ENCODE results near the gene GRIN2A. TPM values are rescaled to one million over a fixed set of nuclear protein-coding genes. Genes with fewer than 3 reads are reported as not detected.

GRIN2A gene
- total and polyA plus RNA-seq, 2 donors (not counting 1 experiment from before 2014, with no cell fraction given) = 0.44 TPM; not detected in 1

DNA sequence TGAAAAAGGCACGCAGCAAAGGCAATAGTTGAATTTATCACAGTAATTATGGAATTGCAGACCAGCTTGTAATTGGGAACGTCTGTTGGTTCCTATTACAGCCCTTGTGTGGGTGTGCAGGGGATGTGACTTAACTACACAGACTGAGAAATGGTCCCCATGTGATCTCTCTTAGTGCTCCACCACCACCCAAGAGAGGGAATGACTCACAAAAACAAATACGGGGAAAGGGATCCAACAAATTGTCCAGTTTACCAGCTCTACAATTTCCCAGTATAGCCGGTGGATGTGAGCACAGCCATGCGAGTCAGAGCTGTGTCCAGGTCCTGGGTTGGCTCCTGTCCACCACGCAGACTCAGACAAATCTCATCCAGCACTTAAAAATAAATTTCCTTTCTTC is 337.9 kb downstream of the GRIN2A start:
- Mint-ChIP-seq H3K27ac (no peak overlapping the region), H3K4me1 (no peaks in the 10 kb centered on the region), H3K4me3 (no peak overlapping the region), H3K27me3 (no peaks in the 10 kb centered on the region), H3K9me3 (ENCODE audit: insufficient read depth) (no peaks in the 10 kb centered on the region)
- H4K20me1 ChIP-seq (ENCODE audit: control insufficient read depth, insufficient read depth, low read length, poor library complexity, severe bottlenecking) = no peaks in the 10 kb centered on the region
- no peaks in the 10 kb centered on the region for H3K9me3 ChIP-seq (ENCODE audit: control extremely low read depth in 1 of 3, control insufficient read depth in 2 of 3, insufficient read depth in 1 of 3, low read length in 2 of 3)
- ATAC-seq (ENCODE audit: low read depth) = no peak
- POLR2A ChIA-PET = no interaction called here
- no peak overlapping the region for H2AFZ ChIP-seq (ENCODE audit: insufficient read depth, low read depth, low read length, poor library complexity, severe bottlenecking)
- no peaks in the 10 kb centered on the region for H3K36me3 ChIP-seq (replicated peaks in 1 of 2; ENCODE audit: control extremely low read depth in 1 of 2, control insufficient read depth in 1 of 2, extremely low read depth in 1 of 2, insufficient read depth in 2 of 2, low read length in 1 of 2)
- H3K79me2 ChIP-seq (ENCODE audit: control insufficient read depth, insufficient read depth, low read length) = no peaks in the 10 kb centered on the region
- 89% methylated on average over 4 of the region's 6 CpGs for WGBS (ENCODE audit: insufficient coverage)
- TF ChIP-seq EZH2 (IDR thresholded peaks at IDR 0.05; ENCODE audit: borderline replicate concordance, insufficient read depth, low read depth, low read length, poor library complexity, severe bottlenecking) (no peak), CTCF (IDR thresholded peaks at IDR 0.05) (no peak)
- CTCF ChIA-PET = no interaction called here
- H3K4me2 ChIP-seq (replicated peaks; ENCODE audit: low read depth, low read length, poor library complexity, severe bottlenecking) = no peak overlapping the region
- H3K9ac ChIP-seq (ENCODE audit: low read length) = no peak overlapping the region
- H3K27me3 ChIP-seq (replicated peaks in 1 of 4; ENCODE audit: control extremely low read depth in 1 of 4, control insufficient read depth in 3 of 4, insufficient read depth in 4 of 4, low read length in 3 of 4) = no peaks in the 10 kb centered on the region
- H3K4me3 ChIP-seq (ENCODE audit: control extremely low read depth in 1 of 5, extremely low read depth in 1 of 5, insufficient read depth in 1 of 5, low read depth in 2 of 5, low read length in 4 of 5) = no peak overlapping the region
- H3K4me1 ChIP-seq (ENCODE audit: control insufficient read depth in 2 of 2, insufficient read depth in 2 of 2, low read length in 2 of 2) = no peaks in the 10 kb centered on the region
- intact Hi-C loops (cut with micrococcal nuclease) = no loop called here
- DNase-seq = no peak
- H3K27ac ChIP-seq (ENCODE audit: low read length in 2 of 2) = no peak overlapping the region

GRCh38 chr16:9843424-9844018 is 338.7 kb downstream of the GRIN2A start:
- ChIA-PET POLR2A (no interaction called here), CTCF (no interaction called here)
- Mint-ChIP-seq H3K4me3 (no peak overlapping the region), H3K27me3 (no peaks in the 10 kb centered on the region), H3K9me3 (ENCODE audit: insufficient read depth) (no peaks in the 10 kb centered on the region), H3K27ac (no peak overlapping the region), H3K4me1 (no peaks in the 10 kb centered on the region)
- no peaks in the 10 kb centered on the region for H4K20me1 ChIP-seq (ENCODE audit: control insufficient read depth, insufficient read depth, low read length, poor library complexity, severe bottlenecking)
- no peak overlapping the region for H3K4me2 ChIP-seq (replicated peaks; ENCODE audit: low read depth, low read length, poor library complexity, severe bottlenecking)
- no peak overlapping the region for H3K27ac ChIP-seq (ENCODE audit: low read length in 2 of 2)
- H3K4me3 ChIP-seq (ENCODE audit: control extremely low read depth in 1 of 5, extremely low read depth in 1 of 5, insufficient read depth in 1 of 5, low read depth in 2 of 5, low read length in 4 of 5) = no peak overlapping the region
- TF ChIP-seq EZH2 (IDR thresholded peaks at IDR 0.05; ENCODE audit: borderline replicate concordance, insufficient read depth, low read depth, low read length, poor library complexity, severe bottlenecking) (no peak), CTCF (IDR thresholded peaks at IDR 0.05) (no peak)
- no CpG with 5 or more reads among the region's 3 CpGs for WGBS (ENCODE audit: insufficient coverage)
- ATAC-seq (ENCODE audit: low read depth) (no peak), DNase-seq (no peak)
- H3K27me3 ChIP-seq (replicated peaks in 1 of 4; ENCODE audit: control extremely low read depth in 1 of 4, control insufficient read depth in 3 of 4, insufficient read depth in 4 of 4, low read length in 3 of 4) = no peaks in the 10 kb centered on the region
- H2AFZ ChIP-seq (ENCODE audit: insufficient read depth, low read depth, low read length, poor library complexity, severe bottlenecking) = no peak overlapping the region
- intact Hi-C loops (cut with micrococcal nuclease) = no loop called here
- no peaks in the 10 kb centered on the region for H3K36me3 ChIP-seq (replicated peaks in 1 of 2; ENCODE audit: control extremely low read depth in 1 of 2, control insufficient read depth in 1 of 2, extremely low read depth in 1 of 2, insufficient read depth in 2 of 2, low read length in 1 of 2)
- no peaks in the 10 kb centered on the region for H3K79me2 ChIP-seq (ENCODE audit: control insufficient read depth, insufficient read depth, low read length)
- H3K4me1 ChIP-seq (ENCODE audit: control insufficient read depth in 2 of 2, insufficient read depth in 2 of 2, low read length in 2 of 2) = no peaks in the 10 kb centered on the region
- no peaks in the 10 kb centered on the region for H3K9me3 ChIP-seq (ENCODE audit: control extremely low read depth in 1 of 3, control insufficient read depth in 2 of 3, insufficient read depth in 1 of 3, low read length in 2 of 3)
- H3K9ac ChIP-seq (ENCODE audit: low read length) = no peak overlapping the region
